Right ventricle myocardium inferior (tissue), 1 donor: Measurements from ENCODE around the gene LBHD1. TPM values are rescaled to one million over a fixed set of nuclear protein-coding genes. Genes with fewer than 3 reads are reported as not detected.
"Not testable (repeated sequence)": the region's sequence is repeated elsewhere in the genome, so short reads cannot be mapped to it uniquely, and the experiment has no call there.

Experiments used
- ATAC-seq: fragments of 200-7000 bp; cut with Tn5 transposase; one replicate; pipeline ENCODE4 v1.9.1; 2020; ENCODE audit warnings: mild to moderate bottlenecking, moderate library complexity
- DNase-seq: peaks from one replicate; pipeline ENCODE4 v3.0.0; 2021; ENCODE audit errors: missing footprints
- intact Hi-C: fragments of 100-400 bp; cut with DNase I; formaldehyde crosslinking; loops from one replicate; pipeline ENCODE4 v1.11.0; 2022
- total RNA-seq: library from RNA; stranded (reverse); fragmentation: NEBNext Ultra II Directional; extraction: Animal tissue kit (Norgen Biotek cat#: 25700); gene quantifications from one replicate; pipeline ENCODE4 v1.2.1, GENCODE V29; 2021
- donor health status: DM: no; HTN: yes; CAD: no; lungs with severe emphysema.

The LBHD1 gene
- total RNA-seq, 1 donor from 2014 or later: 1.8 TPM

- intact Hi-C loops: no loop called here
- no peak for DNase-seq
- no peak for ATAC-seq
These were observed 25.1 kb downstream of the LBHD1 start for GRCh38 chr11:62646825-62647608.

GRCh38 chr11:62645946-62646824 lies 25.9 kb downstream of the LBHD1 start, which contains the start of gene GANAB:
TSS of gene GANAB (minus strand) at chr11:62646613. CDS start at chr11:62646599, 14 bp downstream.
- intact Hi-C loops: loop anchor here (2.0 kb wide), 1 partner anchor 23 kb away; no protein-coding TSS in a partner anchor
- ATAC-seq (peak; percentile 98), DNase-seq (peak; percentile 100)

- ATAC-seq: no peak
- no peak for DNase-seq
These were observed 26.5 kb downstream of the LBHD1 start for GRCh38 chr11:62645671-62645945.

GRCh38 chr11:62644220-62644619 lies 27.8 kb downstream of the LBHD1 start:
- intact Hi-C loops: loop anchor here (2.0 kb wide), 1 partner anchor 21 kb away; no protein-coding TSS in a partner anchor
- DNase-seq (no peak), ATAC-seq (no peak)

More at GRCh38 chr11:62645671-62645945, 26.5 kb downstream of the LBHD1 start:
- intact Hi-C loops: loop anchor here (2.0 kb wide), 1 partner anchor 23 kb away; no protein-coding TSS in a partner anchor

- intact Hi-C loops: no loop called here
- DNase-seq (no peak), ATAC-seq (no peak)
These were observed 39.6 kb downstream of the LBHD1 start for GRCh38 chr11:62632492-62632891.

- DNase-seq (no peak), ATAC-seq (no peak)
- intact Hi-C loops: no loop called here
These were observed 44.4 kb downstream of the LBHD1 start for GRCh38 chr11:62627713-62628112.

- DNase-seq (no peak), ATAC-seq (no peak)
- intact Hi-C loops: loop anchor here (2.0 kb wide), 1 partner anchor 22 kb away; no protein-coding TSS in a partner anchor
These were observed 49.5 kb downstream of the LBHD1 start for GRCh38 chr11:62622476-62623089.

- ATAC-seq: peak; percentile 99
- intact Hi-C loops: loop anchor here (2.0 kb wide), 1 partner anchor 23 kb away; no protein-coding TSS in a partner anchor
- DNase-seq: peak; percentile 99
These were observed 50.2 kb downstream of the LBHD1 start, which contains the start of gene B3GAT3 for GRCh38 chr11:62621567-62622470. TSS of gene B3GAT3 (minus strand) at chr11:62621986. CDS start at chr11:62621947, 39 bp downstream.

- no peak for ATAC-seq
- DNase-seq: no peak
- intact Hi-C loops: no loop called here
These were observed 51.0 kb downstream of the LBHD1 start for GRCh38 chr11:62621027-62621566.

GRCh38 chr11:62616957-62617356 lies 55.1 kb downstream of the LBHD1 start:
- intact Hi-C loops, DNase-seq, ATAC-seq: not testable (repeated sequence)

- intact Hi-C loops: no loop called here
- ATAC-seq (no peak), DNase-seq (no peak)
These were observed 56.5 kb downstream of the LBHD1 start for GRCh38 chr11:62615521-62615920.

- no peak for DNase-seq
- ATAC-seq: no peak
- intact Hi-C loops: loop anchor here (5.0 kb wide), 1 partner anchor 48 kb away; no protein-coding TSS in a partner anchor
These were observed 57.8 kb downstream of the LBHD1 start for GRCh38 chr11:62614275-62614674.

- intact Hi-C loops: loop anchor here (5.0 kb wide), 1 partner anchor 49 kb away; no protein-coding TSS in a partner anchor
- ATAC-seq (no peak), DNase-seq (no peak)
These were observed 58.7 kb downstream of the LBHD1 start for GRCh38 chr11:62613291-62613778.

Other genes starting within 250 kb of the LBHD1 start
- 332 TPM for gene AHNAK, start 125.5 kb downstream of the LBHD1 start, total RNA-seq
- gene EEF1G, start 98.4 kb downstream of the LBHD1 start, total RNA-seq: 907 TPM
- 13.7 TPM for gene TUT1, start 80.7 kb downstream of the LBHD1 start, total RNA-seq
- gene MTA2, start 70.4 kb downstream of the LBHD1 start, total RNA-seq: 34.1 TPM
- 16.4 TPM for gene EML3, start 59.5 kb downstream of the LBHD1 start, total RNA-seq
- gene ROM1, start 59.0 kb downstream of the LBHD1 start, total RNA-seq: 2.4 TPM
- 12.8 TPM for gene B3GAT3, start 50.3 kb downstream of the LBHD1 start, total RNA-seq
- 105 TPM for gene GANAB, start 25.7 kb downstream of the LBHD1 start, total RNA-seq
- 9.6 TPM for gene INTS5, start 19.0 kb downstream of the LBHD1 start, total RNA-seq
- gene C11orf98, start 7.1 kb downstream of the LBHD1 start, total RNA-seq: 33.0 TPM
- 4.9 TPM for gene CSKMT, start 7.0 kb downstream of the LBHD1 start, total RNA-seq
- gene UQCC3, start 594 bp downstream of the LBHD1 start, total RNA-seq: 8.1 TPM
- 88.9 TPM for gene UBXN1, start 6.8 kb upstream of the LBHD1 start, total RNA-seq
- gene LRRN4CL, start 17.3 kb upstream of the LBHD1 start, total RNA-seq: 4.5 TPM
- 23.0 TPM for gene BSCL2, start 35.2 kb upstream of the LBHD1 start, total RNA-seq
- gene GNG3, start 35.4 kb upstream of the LBHD1 start, total RNA-seq: not detected
- gene HNRNPUL2, start 55.2 kb upstream of the LBHD1 start, total RNA-seq: 33.8 TPM
- 14.1 TPM for gene TTC9C, start 56.2 kb upstream of the LBHD1 start, total RNA-seq
- 11.5 TPM for gene ZBTB3, start 81.9 kb upstream of the LBHD1 start, total RNA-seq
- 38.2 TPM for gene POLR2G, start 89.3 kb upstream of the LBHD1 start, total RNA-seq
- 8.2 TPM for gene TAF6L, start 99.1 kb upstream of the LBHD1 start, total RNA-seq
- gene TMEM179B, start 115.1 kb upstream of the LBHD1 start, total RNA-seq: 21.6 TPM
- 18.0 TPM for gene TMEM223, start 119.7 kb upstream of the LBHD1 start, total RNA-seq
- 42.7 TPM for gene NXF1, start 133.2 kb upstream of the LBHD1 start, total RNA-seq
- gene STX5, start 159.8 kb upstream of the LBHD1 start, total RNA-seq: 18.5 TPM
- not detected for gene TEX54, start 160.6 kb upstream of the LBHD1 start, total RNA-seq
- 25.4 TPM for gene WDR74, start 167.3 kb upstream of the LBHD1 start, total RNA-seq
- 39.7 TPM for gene SLC3A2, start 208.6 kb upstream of the LBHD1 start, total RNA-seq
- gene CHRM1, start 249.1 kb upstream of the LBHD1 start, total RNA-seq: not detected